ENCODE data around the gene NLK. TPM values are rescaled to one million over a fixed set of nuclear protein-coding genes. Genes with fewer than 3 reads are reported as not detected.
A peak's percentile ranks its signal among the peaks of the same experiment; 100 is the strongest.

NLK gene
- total RNA-seq (10 to 100 TPM; 19.1 to 21.3 TPM), polyA plus RNA-seq (ENCODE audit: insufficient read length in 6 of 6) (10 to 100 TPM; 18.8 to 21.0 (median 20.1) TPM)
- long read RNA-seq, donor 1, full-length matches to known transcripts: 3 of 3 reads
- long read RNA-seq, donor 1, partial matches to known transcripts: 0 of 3 reads
- long read RNA-seq, donor 1, other reads (novel, unspliced or antisense): 0 of 3 reads
- long read RNA-seq, donor 2, full-length matches to known transcripts: 11 of 11 reads
- long read RNA-seq, donor 2, partial matches to known transcripts: 0 of 11 reads
- long read RNA-seq, donor 2, other reads (novel, unspliced or antisense): 0 of 11 reads
- long read RNA-seq, donor 3, full-length matches to known transcripts: 3 of 3 reads
- long read RNA-seq, donor 3, partial matches to known transcripts: 0 of 3 reads
- long read RNA-seq, donor 3, other reads (novel, unspliced or antisense): 0 of 3 reads
- long read RNA-seq, donor 4: 0 reads
- long read RNA-seq, donor 5, full-length matches to known transcripts: 2 of 2 reads
- long read RNA-seq, donor 5, partial matches to known transcripts: 0 of 2 reads
- long read RNA-seq, donor 5, other reads (novel, unspliced or antisense): 0 of 2 reads
- long read RNA-seq, donor 6, full-length matches to known transcripts: 4 of 4 reads
- long read RNA-seq, donor 6, partial matches to known transcripts: 0 of 4 reads
- long read RNA-seq, donor 6, other reads (novel, unspliced or antisense): 0 of 4 reads
- long read RNA-seq, donor 7, full-length matches to known transcripts: 2 of 2 reads
- long read RNA-seq, donor 7, partial matches to known transcripts: 0 of 2 reads
- long read RNA-seq, donor 7, other reads (novel, unspliced or antisense): 0 of 2 reads
- long read RNA-seq, donor 8, full-length matches to known transcripts: 2 of 2 reads
- long read RNA-seq, donor 8, partial matches to known transcripts: 0 of 2 reads
- long read RNA-seq, donor 8, other reads (novel, unspliced or antisense): 0 of 2 reads
- long read RNA-seq, donor 9: 0 reads
- long read RNA-seq, donor 10: 0 reads
- long read RNA-seq, donor 11: 0 reads
- long read RNA-seq, donor 12, full-length matches to known transcripts: 1 of 1 reads
- long read RNA-seq, donor 12, partial matches to known transcripts: 0 of 1 reads
- long read RNA-seq, donor 12, other reads (novel, unspliced or antisense): 0 of 1 reads

GRCh38 chr17:28042657-28042720 is at the start of gene NLK:
NLK (plus strand) TSS chr17:28042677; CDS start chr17:28042874, 197 bp downstream.
- Histone ChIP-seq H3K36me3 (no peaks in the 10 kb centered on the region), H3K27ac (peak within 1 kb of the TSS; percentile 84 to 95), H3K4me1 (peaks cover 11 to 54% of the 10 kb centered on the region in 2 donors), H3K27me3 (no peaks in the 10 kb centered on the region), H3K4me3 (peak within 1 kb of the TSS; percentile 86 to 87), H3K9me3 (no peaks in the 10 kb centered on the region)
- intact Hi-C loops (cut with DNase I): no loop called here
- TF ChIP-seq, protein P1, sequence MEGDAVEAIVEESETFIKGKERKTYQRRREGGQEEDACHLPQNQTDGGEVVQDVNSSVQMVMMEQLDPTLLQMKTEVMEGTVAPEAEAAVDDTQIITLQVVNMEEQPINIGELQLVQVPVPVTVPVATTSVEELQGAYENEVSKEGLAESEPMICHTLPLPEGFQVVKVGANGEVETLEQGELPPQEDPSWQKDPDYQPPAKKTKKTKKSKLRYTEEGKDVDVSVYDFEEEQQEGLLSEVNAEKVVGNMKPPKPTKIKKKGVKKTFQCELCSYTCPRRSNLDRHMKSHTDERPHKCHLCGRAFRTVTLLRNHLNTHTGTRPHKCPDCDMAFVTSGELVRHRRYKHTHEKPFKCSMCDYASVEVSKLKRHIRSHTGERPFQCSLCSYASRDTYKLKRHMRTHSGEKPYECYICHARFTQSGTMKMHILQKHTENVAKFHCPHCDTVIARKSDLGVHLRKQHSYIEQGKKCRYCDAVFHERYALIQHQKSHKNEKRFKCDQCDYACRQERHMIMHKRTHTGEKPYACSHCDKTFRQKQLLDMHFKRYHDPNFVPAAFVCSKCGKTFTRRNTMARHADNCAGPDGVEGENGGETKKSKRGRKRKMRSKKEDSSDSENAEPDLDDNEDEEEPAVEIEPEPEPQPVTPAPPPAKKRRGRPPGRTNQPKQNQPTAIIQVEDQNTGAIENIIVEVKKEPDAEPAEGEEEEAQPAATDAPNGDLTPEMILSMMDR (IDR thresholded peaks at IDR 0.05): no peak
- no peak for DNase-seq
- ATAC-seq: no peak

- no peaks in the 10 kb centered on the region for H3K9me3 ChIP-seq
- H3K27ac ChIP-seq: no peak overlapping the region
- H3K4me1 ChIP-seq: no peaks in the 10 kb centered on the region
- TF ChIP-seq, protein P1 (IDR thresholded peaks at IDR 0.05): no peak
- H3K36me3 ChIP-seq: no peaks in the 10 kb centered on the region
- DNase-seq (no peak), ATAC-seq (no peak)
- H3K4me3 ChIP-seq: no peak overlapping the region
- intact Hi-C loops (cut with DNase I): loop anchor here in 1 of 2 donors (10.0 kb wide), 1 partner anchor 58 kb away; no protein-coding TSS in a partner anchor
- H3K27me3 ChIP-seq: no peaks in the 10 kb centered on the region
These were observed 49.2 kb upstream of the NLK start for GRCh38 chr17:27993161-27993695.

DNA sequence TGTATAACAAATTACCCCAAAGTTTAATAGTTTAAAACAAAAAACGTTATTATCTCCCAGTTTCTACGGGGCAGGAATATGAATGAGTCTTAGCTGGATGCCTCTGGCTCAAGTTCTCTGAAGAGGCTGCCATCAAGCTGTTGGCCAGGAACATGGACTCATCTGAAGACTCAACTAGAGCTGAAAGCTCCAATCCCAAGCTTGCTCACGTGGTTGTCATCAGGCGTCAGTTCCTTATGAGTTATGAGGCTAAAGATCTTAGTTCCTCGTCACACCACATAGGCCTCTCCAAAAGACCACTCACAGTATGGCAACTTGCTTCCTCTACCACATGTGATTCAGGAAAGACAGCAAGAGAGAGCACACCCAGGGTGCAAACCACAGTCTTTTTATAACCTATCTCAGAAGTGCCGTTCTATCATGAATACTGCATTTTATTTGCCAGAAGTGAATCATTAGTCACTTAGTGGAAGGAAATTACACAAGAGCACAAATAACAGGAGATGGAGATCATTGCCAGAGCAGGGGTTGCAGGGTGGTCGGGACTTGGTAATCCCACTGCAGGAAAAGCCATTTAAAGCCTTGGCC is 48.7 kb upstream of the NLK start:
- Histone ChIP-seq H3K9me3 (no peaks in the 10 kb centered on the region), H3K4me3 (no peak overlapping the region), H3K27me3 (no peaks in the 10 kb centered on the region), H3K27ac (no peak overlapping the region), H3K36me3 (no peaks in the 10 kb centered on the region), H3K4me1 (no peaks in the 10 kb centered on the region)
- DNase-seq: no peak
- TF ChIP-seq, protein P1 (IDR thresholded peaks at IDR 0.05): no peak
- ATAC-seq: no peak
- intact Hi-C loops (cut with DNase I): loop anchor here in 1 of 2 donors (10.0 kb wide), 1 partner anchor 59 kb away; no protein-coding TSS in a partner anchor

DNA sequence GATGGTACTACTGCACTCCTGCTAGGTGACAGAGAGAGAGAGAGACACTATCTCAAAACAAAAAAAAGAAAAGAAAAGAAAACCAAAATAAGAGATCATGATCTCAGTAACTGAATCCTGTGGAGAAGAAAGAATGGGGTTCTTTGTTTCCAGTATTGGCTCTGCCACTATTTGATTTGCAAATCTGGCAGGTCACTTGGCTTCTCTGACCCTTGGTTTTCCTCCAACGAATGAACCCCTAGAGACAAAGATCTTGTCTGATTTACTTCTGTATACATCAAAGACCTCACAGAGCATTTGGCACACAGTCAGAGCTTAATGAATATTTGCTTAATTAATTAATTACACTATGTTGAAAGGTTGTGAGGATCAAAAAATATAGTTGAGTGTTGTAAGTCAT is 47.9 kb upstream of the NLK start:
- no peak overlapping the region for H3K27ac ChIP-seq
- no peaks in the 10 kb centered on the region for H3K4me1 ChIP-seq
- no peaks in the 10 kb centered on the region for H3K36me3 ChIP-seq
- H3K4me3 ChIP-seq: no peak overlapping the region
- intact Hi-C loops (cut with DNase I): loop anchor here in 1 of 2 donors (10.0 kb wide), 1 partner anchor 60 kb away; no protein-coding TSS in a partner anchor
- no peaks in the 10 kb centered on the region for H3K27me3 ChIP-seq
- no peaks in the 10 kb centered on the region for H3K9me3 ChIP-seq
- ATAC-seq (no peak), DNase-seq (no peak)
- TF ChIP-seq, protein P1 (IDR thresholded peaks at IDR 0.05): no peak

All from left lung (tissue), 14 donors.